ENCODE data around the gene PCSK2.

PCSK2 gene

DNA sequence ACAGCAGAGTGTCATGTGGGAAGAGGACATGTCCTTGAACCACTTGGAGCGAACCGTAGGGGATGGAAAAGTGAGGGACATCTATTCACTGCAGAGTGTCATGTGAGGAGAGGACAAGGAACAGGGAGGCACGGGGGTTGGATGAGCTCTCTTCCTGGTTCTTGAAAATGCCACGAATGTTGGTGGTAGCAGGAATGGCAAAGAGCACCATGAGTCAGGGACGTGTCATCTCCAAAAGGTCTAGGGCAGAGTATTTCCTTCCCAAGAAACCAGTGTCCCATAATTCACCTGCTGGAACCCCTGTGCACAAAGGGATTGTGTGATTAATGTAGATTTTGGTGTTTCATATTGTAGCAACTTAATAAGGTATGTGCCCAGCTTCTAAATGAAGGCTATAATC is 167.6 kb downstream of the PCSK2 start:
- no peak for DNase-seq (ENCODE audit: low read depth in 1 of 2, low spot score in 1 of 2)

DNA sequence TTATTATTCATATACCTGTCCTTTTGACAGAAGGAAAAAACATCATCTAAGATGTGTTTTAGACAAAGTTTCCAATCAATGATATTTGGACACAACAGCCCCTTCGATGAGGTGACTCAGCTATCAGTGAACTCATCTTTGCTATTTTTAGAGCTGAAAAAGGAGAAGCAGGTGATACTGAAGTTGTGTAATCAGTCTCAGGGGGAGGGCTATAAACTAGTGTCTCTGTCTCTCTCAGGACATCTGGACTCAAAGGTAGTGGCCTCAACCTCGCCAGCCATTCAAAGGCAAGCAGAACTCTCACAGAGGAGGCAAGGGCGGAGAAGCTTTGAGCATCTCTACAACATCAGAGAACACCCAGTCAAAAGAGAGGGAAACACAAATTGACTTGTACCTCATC is 168.9 kb downstream of the PCSK2 start:
- no peak for DNase-seq (ENCODE audit: low read depth in 1 of 2, low spot score in 1 of 2)

- no peak for DNase-seq (ENCODE audit: low read depth in 1 of 2, low spot score in 1 of 2)
Observed at GRCh38 chr20:17399303-17399985, 172.6 kb downstream of the PCSK2 start.

- no peak for DNase-seq (ENCODE audit: low read depth in 1 of 2, low spot score in 1 of 2)
Observed at GRCh38 chr20:17403461-17403860, 176.6 kb downstream of the PCSK2 start.

GRCh38 chr20:17406051-17406590 is 179.3 kb downstream of the PCSK2 start:
- DNase-seq (ENCODE audit: low read depth in 1 of 2, low spot score in 1 of 2) = no peak

GRCh38 chr20:17407550-17407949 is 180.7 kb downstream of the PCSK2 start:
- DNase-seq (ENCODE audit: low read depth in 1 of 2, low spot score in 1 of 2) = no peak

- DNase-seq (ENCODE audit: low read depth in 1 of 2, low spot score in 1 of 2) = no peak
Observed at GRCh38 chr20:17417225-17417624, 190.4 kb downstream of the PCSK2 start.

DNA sequence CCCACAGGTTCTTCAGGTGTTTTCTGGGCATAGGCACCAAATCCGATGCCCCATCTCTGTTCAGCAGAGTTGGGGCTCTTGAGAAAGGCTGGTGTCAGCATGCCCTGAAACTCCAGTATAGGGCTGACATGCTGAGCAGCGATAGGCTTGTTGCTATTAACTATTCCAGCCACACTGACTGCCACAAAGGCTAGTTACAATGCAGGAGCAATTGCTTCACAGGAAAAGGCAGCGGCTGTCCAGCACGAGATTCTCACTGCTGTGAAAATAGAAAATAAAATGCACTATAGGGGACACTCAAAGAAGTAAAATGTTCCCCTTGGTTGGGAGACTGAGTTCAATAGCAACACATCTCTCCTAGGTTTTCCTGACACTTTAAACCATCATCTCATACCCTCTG is 191.9 kb downstream of the PCSK2 start:
- no peak for DNase-seq (ENCODE audit: low read depth in 1 of 2, low spot score in 1 of 2)

DNA sequence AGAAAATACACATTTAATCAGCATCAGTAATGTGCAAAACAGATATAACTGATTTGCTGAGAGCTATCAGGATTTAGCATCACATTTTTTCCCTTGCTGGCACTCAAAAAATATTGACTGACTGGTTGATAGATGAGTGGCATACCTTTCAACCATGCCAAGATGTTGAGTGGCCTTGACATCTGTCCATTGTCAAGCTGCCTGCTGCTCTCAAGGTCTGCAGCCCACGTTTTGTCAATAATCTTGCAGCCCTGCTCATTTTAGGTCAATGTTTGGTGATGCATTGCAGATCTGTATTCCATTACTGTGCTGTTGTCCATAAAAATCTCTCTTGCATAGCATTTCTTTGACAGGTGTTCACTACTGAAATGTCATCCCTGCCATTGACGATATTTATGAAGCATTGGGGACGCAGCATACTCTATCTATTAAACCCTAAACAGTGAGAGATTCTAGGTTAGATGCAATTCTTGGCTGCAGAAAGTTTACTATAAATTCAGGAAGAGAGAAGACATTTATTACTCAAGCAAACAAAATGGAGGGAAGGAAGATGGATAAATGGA is 192.7 kb downstream of the PCSK2 start:
- no peak for DNase-seq (ENCODE audit: low read depth in 1 of 2, low spot score in 1 of 2)

DNA sequence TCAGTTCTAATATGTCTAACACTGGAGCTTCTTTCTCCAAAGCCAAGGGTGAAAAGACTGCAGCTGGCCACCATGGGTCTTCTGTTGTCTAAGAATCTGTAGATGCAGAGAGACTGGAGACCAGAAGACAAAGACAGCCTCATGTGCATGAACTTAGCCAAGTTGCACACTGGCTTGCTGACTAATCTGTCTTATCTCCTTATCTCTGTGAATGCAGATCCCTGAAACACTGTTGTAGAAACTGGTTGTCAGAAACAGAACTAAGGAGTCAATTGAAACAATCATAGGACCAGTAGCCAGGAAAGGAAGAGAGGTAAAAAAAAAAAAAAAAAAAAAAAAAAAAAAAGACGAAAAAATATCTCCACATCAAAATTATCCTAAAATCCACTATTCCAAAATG is 194.7 kb downstream of the PCSK2 start:
- DNase-seq (ENCODE audit: low read depth in 1 of 2, low spot score in 1 of 2) = no peak

GRCh38 chr20:17423782-17424181 is 196.9 kb downstream of the PCSK2 start:
- DNase-seq (ENCODE audit: low read depth in 1 of 2, low spot score in 1 of 2) = no peak

DNA sequence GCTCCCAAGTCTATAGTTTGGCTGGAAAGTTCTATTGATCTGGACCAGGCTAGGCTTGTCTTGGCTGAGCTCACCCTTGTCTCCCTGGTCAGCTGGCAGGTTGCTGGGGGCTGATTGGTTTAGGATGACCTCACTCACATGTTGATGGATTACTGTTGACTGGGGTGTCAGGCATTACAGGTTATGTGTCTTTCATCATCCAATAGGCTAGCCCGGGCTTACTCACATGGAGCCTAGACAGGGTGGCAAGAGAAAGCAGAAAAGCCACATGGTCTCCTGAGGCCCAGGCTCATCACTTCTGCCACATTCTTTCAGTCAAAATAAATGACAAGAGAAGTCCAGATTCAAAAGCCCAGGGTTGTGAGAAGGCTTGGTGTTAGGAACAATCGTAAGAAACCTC is 200.8 kb downstream of the PCSK2 start:
- no peak for DNase-seq (ENCODE audit: low read depth in 1 of 2, low spot score in 1 of 2)

DNA sequence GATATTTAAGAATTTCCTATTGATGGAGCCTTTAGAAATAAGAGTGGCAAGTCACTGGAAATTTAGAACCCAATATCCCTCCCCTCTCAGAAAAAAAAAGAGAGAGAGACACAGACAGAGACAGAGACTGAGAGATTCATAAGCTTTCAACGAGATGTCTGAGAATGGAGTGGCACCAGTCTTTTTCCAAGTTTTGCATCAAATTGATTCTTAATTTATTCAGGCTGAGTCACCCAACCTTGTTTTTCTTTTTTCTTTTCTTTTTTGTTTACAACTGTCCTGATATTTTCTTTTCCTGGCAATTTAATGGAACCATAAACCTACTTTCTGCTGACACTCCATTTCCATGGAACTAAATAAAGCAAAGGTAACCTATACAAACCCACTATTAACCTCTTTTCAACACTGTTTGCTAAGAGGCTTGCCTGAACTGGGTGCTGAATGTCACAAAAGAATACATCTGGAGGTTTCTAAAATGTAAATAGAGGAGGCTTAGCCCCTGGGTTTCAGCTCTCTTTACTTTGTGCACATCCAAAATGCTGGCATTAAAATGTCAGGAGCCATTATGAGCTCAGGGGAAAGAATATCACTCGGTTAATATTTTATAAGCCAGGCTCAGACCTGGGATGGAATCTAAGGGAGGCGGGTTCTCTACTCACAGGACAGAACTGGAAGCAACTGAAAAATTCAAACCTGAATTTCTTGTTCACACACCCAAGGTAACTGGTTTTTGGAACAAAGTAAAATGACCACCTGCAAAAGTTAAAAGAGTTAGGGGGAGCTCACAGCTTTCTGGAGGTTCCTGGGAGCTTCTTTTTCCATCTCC is 203.5 kb downstream of the PCSK2 start:
- no peak for DNase-seq (ENCODE audit: low read depth in 1 of 2, low spot score in 1 of 2)

DNA sequence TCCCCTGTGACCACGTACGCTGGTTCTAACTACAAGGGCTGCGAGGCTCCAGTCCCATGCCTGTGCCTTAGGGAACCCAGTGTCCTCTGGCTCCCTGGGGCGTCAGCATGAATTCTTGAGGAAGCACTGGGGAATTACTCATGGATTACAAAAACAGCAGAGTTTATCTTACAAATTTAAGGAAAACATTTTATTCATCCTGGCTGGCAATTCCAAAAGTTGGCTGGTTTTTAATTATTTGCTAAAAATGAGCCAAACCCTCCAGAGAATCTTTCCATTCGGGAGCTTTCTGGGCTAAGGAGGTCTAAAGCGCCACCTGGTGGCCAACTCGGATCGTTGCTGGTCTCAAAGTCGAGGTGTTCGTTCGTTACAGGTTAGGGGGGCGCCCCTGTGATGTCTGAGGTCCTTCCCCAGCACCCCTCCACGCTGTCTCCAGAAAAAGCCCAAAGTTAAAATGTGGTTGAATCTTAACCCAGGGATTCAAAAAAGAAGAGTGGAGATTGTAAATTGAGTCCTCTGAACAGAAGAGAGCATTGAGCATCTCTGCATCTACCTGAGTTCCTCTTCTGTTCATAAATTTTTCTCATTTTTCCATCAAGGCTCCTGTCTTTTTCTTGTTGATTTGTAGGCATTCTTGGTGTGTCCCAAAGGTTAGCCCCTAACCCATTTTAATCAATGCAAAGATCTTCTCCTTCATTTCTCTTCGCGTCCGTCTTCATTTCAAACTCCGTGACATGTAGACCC is 205.0 kb downstream of the PCSK2 start:
- DNase-seq (ENCODE audit: low read depth in 1 of 2, low spot score in 1 of 2) = peak in 1 of 2 donors; percentile 21

GRCh38 chr20:17436664-17437063 is 209.8 kb downstream of the PCSK2 start:
- DNase-seq (ENCODE audit: low read depth in 1 of 2, low spot score in 1 of 2) = no peak

DNA sequence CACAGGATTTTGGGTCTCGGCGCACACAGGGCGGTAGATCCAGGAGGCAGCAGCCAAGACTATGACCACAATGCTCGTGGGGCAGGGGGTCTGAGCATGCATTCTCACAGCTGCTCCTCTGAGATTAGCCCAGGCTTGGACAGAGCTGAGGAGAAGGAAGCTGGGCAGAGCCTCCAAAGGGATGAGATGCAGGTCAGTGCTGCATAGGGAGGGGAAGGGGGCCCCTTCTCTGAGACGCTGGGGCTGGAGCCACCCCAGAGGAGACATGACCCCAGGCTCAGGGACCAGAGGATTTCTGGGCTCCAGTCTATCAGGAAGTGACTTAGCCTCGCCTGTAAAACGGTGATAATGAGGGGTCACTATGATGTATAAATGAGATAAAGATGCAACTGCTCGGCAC is 210.4 kb downstream of the PCSK2 start:
- no peak for DNase-seq (ENCODE audit: low read depth in 1 of 2, low spot score in 1 of 2)

DNA sequence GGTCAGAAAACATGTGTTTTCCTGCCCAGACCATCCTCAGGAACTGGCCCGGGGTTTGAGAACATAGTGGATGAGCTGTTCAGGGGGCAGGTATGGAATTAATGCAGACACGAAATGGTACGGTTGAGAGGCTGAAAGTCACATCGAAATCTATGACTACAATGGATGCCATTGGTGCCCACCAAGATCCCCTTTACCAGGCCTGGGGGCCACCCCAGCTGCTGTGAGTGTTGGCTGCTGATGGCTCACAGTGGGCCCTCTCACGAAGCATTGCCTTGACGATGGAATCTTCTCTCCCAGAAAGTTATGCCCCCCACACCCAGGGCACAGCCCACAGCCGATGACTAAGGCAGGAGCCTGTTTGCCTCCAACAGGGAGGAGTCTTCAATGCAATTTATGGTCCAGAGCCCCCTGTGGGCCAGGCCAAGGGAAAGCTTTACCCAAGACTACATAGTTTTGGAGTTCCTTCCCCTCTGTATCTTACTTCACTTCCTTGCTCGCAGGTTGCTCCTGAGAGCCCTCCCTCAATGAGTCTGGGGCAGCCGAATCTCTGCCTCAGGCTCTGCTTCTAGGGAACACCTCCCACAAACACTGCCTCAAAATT is 211.7 kb downstream of the PCSK2 start:
- no peak for DNase-seq (ENCODE audit: low read depth in 1 of 2, low spot score in 1 of 2)

DNA sequence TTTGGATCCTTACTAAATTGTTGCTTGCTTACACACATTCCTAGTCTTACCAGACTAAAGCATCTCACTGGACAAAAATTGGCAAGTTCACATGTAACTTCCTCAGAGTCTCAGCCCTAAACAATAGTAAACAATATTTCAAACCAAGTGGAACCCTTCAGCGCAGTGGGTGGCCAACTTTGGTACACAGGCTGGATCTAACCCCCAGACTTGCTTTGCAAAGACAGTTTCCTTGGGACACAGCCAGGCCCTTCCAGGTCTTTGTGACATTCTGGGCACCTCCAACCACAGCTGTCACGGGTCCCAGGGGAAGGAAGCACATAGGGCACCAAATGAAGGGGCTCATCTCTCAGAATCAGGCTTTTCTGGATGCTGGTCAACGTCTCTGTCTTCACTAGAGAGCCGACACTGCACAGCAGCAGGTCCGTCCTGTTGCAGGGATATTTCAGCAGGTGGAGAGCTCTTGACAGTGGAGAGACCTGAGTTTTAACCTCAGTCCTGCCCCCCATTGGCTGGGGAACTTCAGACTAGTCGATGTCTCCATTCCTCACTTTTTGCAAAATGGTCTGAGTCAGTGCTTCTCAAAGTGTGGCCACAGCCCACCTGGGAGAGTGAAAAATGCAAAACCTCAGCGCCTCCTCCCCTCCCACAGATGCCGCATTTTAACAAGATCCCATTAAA is 212.9 kb downstream of the PCSK2 start:
- no peak for DNase-seq (ENCODE audit: low read depth in 1 of 2, low spot score in 1 of 2)

- DNase-seq (ENCODE audit: low read depth in 1 of 2, low spot score in 1 of 2) = no peak
Observed at GRCh38 chr20:17441745-17442144, 214.9 kb downstream of the PCSK2 start.

DNA sequence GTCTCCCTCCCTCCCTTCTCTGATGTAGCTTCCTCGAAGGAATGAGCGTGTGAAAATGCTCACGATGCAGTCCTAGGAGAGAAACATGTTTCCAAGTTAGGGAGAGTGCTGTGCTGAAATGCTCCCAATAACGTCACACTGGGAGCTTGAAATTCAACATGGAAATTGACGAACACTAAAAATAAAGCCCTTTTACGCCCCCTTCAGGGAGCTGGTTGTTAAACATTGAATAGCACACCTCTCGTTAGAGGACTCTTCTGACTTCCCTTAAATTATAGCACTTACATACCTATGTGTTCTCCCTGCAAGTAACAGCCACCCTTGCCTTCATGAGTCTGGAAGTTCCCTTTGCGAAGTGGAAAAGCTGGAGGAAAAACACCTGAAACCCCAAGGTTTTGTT is 215.7 kb downstream of the PCSK2 start:
- no peak for DNase-seq (ENCODE audit: low read depth in 1 of 2, low spot score in 1 of 2)
